ENCODE results near the gene RELCH.

RELCH gene

GRCh38 chr18:62249478-62250097, 62.5 kb downstream of the RELCH start:
- DNase-seq (ENCODE audit: low read depth in 2 of 2, low spot score in 1 of 2): peak; percentile 15 to 57

- DNase-seq (ENCODE audit: low read depth in 2 of 2, low spot score in 1 of 2): no peak
Measured at GRCh38 chr18:62250475-62250874, 63.4 kb downstream of the RELCH start.

GRCh38 chr18:62258093-62258492, 71.0 kb downstream of the RELCH start:
- DNase-seq (ENCODE audit: low read depth in 2 of 2, low spot score in 1 of 2): no peak

DNA sequence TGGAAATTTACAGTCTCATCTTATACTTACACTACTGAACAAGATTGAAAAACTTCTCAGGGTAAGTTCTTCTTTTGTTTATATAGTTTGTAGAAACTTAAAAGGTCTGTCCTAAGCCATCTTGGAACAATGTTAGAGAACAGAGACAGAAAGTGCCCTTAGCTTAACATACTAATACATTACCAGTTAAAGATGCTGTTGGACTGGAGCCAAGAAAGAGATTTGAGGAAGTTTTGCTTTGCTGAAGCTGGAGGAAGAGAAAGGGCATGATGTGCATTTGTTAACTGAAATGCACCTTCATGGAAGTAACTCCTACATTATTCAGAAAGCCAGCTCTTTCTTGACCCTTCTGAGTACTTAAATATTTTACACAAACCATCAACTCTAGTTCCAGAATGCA, 71.6 kb downstream of the RELCH start:
- no peak for DNase-seq (ENCODE audit: low read depth in 2 of 2, low spot score in 1 of 2)

DNA sequence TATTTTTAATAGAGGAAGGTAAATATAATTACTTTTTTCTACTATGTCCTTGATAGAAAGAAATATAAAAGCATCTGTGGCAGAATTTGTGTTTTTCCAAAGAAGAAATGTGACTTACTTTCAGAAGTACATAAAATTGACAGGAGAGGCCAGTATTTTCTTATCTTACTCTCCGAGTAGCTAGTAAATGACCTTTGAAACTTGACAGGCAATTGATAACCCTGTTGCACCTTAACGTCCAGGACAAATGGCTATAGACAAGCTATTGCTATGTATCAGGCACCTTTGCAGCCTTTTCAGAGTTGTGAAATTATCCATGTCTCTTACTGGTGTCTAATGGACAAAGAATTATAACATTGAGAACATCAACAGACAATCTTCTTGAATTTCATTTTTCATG, 75.0 kb downstream of the RELCH start:
- DNase-seq (ENCODE audit: low read depth in 2 of 2, low spot score in 1 of 2): no peak

DNA sequence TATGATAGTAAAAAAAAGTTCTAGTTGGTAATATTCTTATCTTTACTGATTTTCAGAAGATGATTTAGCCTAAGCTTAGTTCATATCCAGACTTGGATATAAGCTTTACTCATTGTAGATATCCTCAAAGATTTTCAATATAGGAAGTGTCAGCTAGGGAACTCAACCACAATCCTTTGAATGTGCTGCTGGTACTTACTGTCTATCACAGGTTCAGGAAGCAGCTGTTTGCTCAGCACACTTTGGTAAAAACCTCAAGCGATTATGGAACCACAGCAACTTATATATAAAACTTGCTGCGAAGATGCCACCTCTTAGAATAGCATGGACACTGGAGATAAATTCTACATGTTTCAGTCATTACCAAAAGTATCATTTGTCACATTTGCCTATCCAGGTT, 77.9 kb downstream of the RELCH start:
- no peak for DNase-seq (ENCODE audit: low read depth in 2 of 2, low spot score in 1 of 2)

GRCh38 chr18:62277045-62277444, 90.0 kb downstream of the RELCH start:
- no peak for DNase-seq (ENCODE audit: low read depth in 2 of 2, low spot score in 1 of 2)

DNA sequence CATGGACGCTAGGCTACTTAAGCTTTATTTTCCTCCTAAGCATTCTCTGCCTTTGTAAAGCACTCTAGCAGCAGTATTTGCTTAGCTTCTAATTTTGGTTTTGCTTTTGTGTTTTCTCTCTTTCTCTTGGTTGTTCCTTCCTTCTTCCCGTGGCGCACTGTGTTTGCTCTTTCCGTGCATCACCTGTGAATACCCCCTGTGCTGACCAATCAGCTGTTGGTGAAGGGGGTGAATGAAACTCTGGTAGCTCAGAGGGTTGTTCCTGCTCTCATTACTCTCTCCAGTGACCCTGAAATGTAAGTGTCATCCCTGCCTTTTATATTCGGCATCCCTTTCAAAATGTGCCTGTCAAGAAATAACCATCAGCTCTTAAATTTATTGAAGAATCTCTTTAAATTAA, 92.5 kb downstream of the RELCH start:
- no peak for DNase-seq (ENCODE audit: low read depth in 2 of 2, low spot score in 1 of 2)

DNA sequence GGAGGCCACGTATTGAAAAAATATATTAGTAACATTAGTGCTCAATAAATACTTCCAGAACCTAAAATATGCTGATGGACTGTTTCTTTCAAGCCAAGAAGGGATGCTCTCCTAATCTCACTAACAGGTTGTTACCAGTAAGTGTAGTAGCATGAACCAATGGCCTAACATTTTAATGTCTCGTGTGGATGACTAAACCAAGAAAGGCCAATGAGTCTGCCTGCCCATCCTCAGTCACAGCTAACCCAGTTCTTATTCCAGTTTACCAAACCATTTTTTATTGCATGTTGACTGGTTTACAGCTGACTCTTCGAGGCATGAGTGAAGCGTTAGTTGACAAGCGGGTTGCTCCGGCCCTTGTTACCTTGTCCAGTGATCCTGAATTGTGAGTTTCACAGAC, 93.0 kb downstream of the RELCH start:
- DNase-seq (ENCODE audit: low read depth in 2 of 2, low spot score in 1 of 2): no peak

- no peak for DNase-seq (ENCODE audit: low read depth in 2 of 2, low spot score in 1 of 2)
Measured at GRCh38 chr18:62280786-62281185, 93.7 kb downstream of the RELCH start.

- DNase-seq (ENCODE audit: low read depth in 2 of 2, low spot score in 1 of 2): no peak
Measured at GRCh38 chr18:62281684-62282083, 94.6 kb downstream of the RELCH start.

- DNase-seq (ENCODE audit: low read depth in 2 of 2, low spot score in 1 of 2): no peak
Measured at GRCh38 chr18:62282188-62282629, 95.2 kb downstream of the RELCH start.

DNA sequence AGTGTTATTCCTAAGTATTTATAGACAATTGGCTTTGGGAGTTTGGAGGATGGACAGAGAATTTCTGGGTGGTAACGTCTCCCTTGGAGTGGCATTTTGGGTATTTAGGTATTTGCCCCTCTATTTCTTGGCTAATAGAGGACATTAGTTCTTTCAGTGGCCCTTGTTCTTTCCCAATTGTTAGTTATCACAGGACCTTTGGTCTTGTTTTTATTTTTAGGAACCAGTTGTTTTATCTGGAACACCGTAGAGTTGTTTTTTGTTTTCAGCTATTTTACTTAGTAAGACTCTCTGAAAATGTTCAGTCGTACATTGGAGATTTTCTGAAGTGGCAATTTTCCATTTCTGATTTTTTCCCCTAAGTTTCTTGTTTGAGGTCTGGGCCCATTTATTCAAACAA, 97.6 kb downstream of the RELCH start:
- no peak for DNase-seq (ENCODE audit: low read depth in 2 of 2, low spot score in 1 of 2)

GRCh38 chr18:62285281-62285680, 98.2 kb downstream of the RELCH start:
- no peak for DNase-seq (ENCODE audit: low read depth in 2 of 2, low spot score in 1 of 2)

GRCh38 chr18:62287781-62288664, 101.0 kb downstream of the RELCH start:
- DNase-seq (ENCODE audit: low read depth in 2 of 2, low spot score in 1 of 2): no peak

GRCh38 chr18:62288665-62289008, 101.6 kb downstream of the RELCH start:
- no peak for DNase-seq (ENCODE audit: low read depth in 2 of 2, low spot score in 1 of 2)

- no peak for DNase-seq (ENCODE audit: low read depth in 2 of 2, low spot score in 1 of 2)
Measured at GRCh38 chr18:62289047-62289446, 102.0 kb downstream of the RELCH start.

GRCh38 chr18:62294073-62294472, 107.0 kb downstream of the RELCH start:
- no peak for DNase-seq (ENCODE audit: low read depth in 2 of 2, low spot score in 1 of 2)

DNA sequence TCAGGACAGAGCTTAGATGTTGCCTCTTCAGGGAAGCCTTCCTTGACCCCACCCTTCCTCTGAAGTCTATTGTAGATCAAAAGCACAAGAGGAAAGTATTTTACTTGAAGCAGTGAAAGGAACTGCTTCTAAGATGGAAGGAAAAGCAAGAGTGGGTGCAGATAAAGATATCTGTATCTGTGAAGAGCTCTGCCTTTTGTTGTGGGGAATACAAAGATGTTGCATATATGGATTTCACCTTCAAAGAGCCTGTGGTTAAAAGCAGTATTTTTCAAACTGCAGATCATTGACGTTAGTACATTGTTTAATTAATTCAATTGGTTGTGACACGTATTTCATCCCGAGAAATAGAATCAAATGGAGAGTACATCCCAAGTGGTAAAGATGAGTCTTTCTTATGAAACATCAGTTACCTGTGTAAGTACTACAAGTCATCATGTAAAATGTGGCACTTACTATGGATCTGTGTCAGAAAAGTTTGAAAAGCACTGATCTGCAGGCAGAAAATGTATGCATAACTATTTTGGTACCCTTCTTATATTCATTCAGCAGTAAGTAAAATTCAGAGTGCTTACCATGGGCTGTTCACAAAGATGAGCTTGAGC, 113.4 kb downstream of the RELCH start:
- no peak for DNase-seq (ENCODE audit: low read depth in 2 of 2, low spot score in 1 of 2)

- DNase-seq (ENCODE audit: low read depth in 2 of 2, low spot score in 1 of 2): no peak
Measured at GRCh38 chr18:62301322-62301721, 114.3 kb downstream of the RELCH start.

- no peak for DNase-seq (ENCODE audit: low read depth in 2 of 2, low spot score in 1 of 2)
Measured at GRCh38 chr18:62312851-62313250, 125.8 kb downstream of the RELCH start.

All from stimulated activated CD8-positive, alpha-beta memory T cell treated with anti-CD3 and anti-CD28 coated beads, Interleukin-4, amount 100 ng/mL, for 4 hours (primary cell).